ENCODE data around the gene CLEC2A. TPM values are rescaled to one million over a fixed set of nuclear protein-coding genes. Genes with fewer than 3 reads are reported as not detected.
"Not testable (repeated sequence)": the region's sequence is repeated elsewhere in the genome, so short reads cannot be mapped to it uniquely, and the experiment has no call there.

The CLEC2A gene
- total RNA-seq, 1 experiment from 2014 or later = not detected

DNA sequence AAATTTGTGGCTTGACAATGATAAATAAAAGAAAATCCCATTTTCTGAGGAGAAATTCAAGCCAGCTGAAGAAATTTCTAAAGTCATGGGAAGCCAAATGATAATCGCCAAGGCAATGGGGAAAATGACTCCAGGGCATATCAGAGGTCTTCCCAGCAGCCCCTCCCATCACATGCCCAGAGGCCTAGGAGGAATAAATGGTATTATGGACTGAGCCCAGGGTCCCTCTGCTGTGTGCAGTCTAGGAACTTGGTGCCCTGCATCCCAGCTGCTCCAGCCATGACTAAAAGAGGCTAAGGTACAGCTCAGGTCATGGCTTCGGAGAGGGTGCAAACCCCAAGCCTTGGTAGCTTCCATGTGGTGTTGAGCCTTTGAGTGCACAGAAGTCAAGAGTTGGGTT is 43.4 kb upstream of the CLEC2A start:
- H3K79me2 ChIP-seq (ENCODE audit: low read depth) = no peaks in the 10 kb centered on the region
- no peak for DNase-seq
- H4K20me1 ChIP-seq (ENCODE audit: insufficient read depth) = no peaks in the 10 kb centered on the region
- no peaks in the 10 kb centered on the region for H3K4me1 ChIP-seq (replicated peaks; ENCODE audit: insufficient read depth)
- no peak overlapping the region for H3K4me3 ChIP-seq
- no peak overlapping the region for H3K4me2 ChIP-seq
- no TSS peak for BruUV-seq (replicated peaks)
- H3K27ac ChIP-seq = no peak overlapping the region
- no peaks in the 10 kb centered on the region for H3K9me3 ChIP-seq (ENCODE audit: insufficient read depth, low read depth)
- POLR2A ChIA-PET (ENCODE audit: unreplicated experiment) = no interaction called here
- H3F3A ChIP-seq (ENCODE audit: insufficient read depth, low read depth) = no peaks in the 10 kb centered on the region
- CTCF ChIA-PET = no interaction called here
- H3K9me2 ChIP-seq (ENCODE audit: insufficient read depth) = no peaks in the 10 kb centered on the region
- intact Hi-C loops (cut with micrococcal nuclease; ENCODE audit: unreplicated experiment) = no loop called here
- no peak for TF ChIP-seq EZH2 (IDR thresholded peaks at IDR 0.05; ENCODE audit: low read depth)
- TF ChIP-seq, protein P1, sequence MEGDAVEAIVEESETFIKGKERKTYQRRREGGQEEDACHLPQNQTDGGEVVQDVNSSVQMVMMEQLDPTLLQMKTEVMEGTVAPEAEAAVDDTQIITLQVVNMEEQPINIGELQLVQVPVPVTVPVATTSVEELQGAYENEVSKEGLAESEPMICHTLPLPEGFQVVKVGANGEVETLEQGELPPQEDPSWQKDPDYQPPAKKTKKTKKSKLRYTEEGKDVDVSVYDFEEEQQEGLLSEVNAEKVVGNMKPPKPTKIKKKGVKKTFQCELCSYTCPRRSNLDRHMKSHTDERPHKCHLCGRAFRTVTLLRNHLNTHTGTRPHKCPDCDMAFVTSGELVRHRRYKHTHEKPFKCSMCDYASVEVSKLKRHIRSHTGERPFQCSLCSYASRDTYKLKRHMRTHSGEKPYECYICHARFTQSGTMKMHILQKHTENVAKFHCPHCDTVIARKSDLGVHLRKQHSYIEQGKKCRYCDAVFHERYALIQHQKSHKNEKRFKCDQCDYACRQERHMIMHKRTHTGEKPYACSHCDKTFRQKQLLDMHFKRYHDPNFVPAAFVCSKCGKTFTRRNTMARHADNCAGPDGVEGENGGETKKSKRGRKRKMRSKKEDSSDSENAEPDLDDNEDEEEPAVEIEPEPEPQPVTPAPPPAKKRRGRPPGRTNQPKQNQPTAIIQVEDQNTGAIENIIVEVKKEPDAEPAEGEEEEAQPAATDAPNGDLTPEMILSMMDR (conservative IDR thresholded peaks at IDR 0.05) = no peak
- H3K27me3 ChIP-seq (ENCODE audit: insufficient read depth, low read depth) = no peaks in the 10 kb centered on the region
- no peaks in the 10 kb centered on the region for H3K36me3 ChIP-seq (ENCODE audit: low read depth)
- H2AFZ ChIP-seq = no peak overlapping the region

DNA sequence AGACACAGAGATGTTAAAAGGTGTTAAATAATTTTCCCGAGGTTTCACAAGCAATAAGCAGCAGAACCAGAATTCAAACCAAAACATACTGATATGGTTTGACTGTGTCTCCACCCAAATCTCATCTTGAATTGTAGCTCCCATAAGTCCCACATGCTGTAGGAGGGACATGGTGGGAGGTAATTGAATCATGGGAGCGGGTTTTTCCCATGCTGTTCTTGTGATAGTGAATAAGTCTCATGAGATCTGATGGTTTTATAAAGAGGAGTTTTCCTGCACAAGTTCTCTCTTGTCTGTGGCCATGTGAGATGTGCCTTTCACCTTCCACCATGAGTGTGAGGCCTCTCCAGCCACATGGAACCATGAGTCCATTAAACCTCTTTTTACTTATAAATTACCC is 42.6 kb upstream of the CLEC2A start:
- H2AFZ ChIP-seq; H3K27ac ChIP-seq; H3F3A ChIP-seq (ENCODE audit: insufficient read depth, low read depth); H3K4me3 ChIP-seq; H3K79me2 ChIP-seq (ENCODE audit: low read depth); H4K20me1 ChIP-seq (ENCODE audit: insufficient read depth); H3K4me2 ChIP-seq; H3K27me3 ChIP-seq (ENCODE audit: insufficient read depth, low read depth); H3K9me3 ChIP-seq (ENCODE audit: insufficient read depth, low read depth); CTCF ChIA-PET; POLR2A ChIA-PET (ENCODE audit: unreplicated experiment); intact Hi-C loops (cut with micrococcal nuclease; ENCODE audit: unreplicated experiment); H3K36me3 ChIP-seq (ENCODE audit: low read depth); DNase-seq; H3K9me2 ChIP-seq (ENCODE audit: insufficient read depth); H3K4me1 ChIP-seq (replicated peaks; ENCODE audit: insufficient read depth); BruUV-seq (replicated peaks): not testable (repeated sequence)

DNA sequence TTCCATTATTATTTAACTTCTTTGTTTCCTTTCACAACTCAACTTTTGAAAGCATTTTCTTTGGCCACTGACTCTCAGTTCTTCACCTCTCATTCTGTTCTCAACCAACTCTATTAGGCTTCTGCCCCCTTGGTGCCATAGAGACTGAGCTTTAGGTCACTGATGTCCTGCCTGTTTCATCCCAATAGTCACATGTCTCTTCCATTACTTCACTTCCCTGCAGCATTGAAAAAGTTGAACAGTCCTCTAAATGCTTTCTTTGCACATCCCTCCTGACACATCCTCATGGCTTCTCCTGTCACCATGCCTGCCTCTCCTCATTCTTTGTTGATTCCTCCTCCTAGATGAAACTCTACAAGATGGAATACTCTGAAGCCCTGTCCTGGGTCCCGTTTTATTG is 41.8 kb upstream of the CLEC2A start:
- Histone ChIP-seq H2AFZ (no peak overlapping the region), H3K4me2 (no peak overlapping the region), H3K79me2 (ENCODE audit: low read depth) (no peaks in the 10 kb centered on the region), H3K36me3 (ENCODE audit: low read depth) (no peaks in the 10 kb centered on the region), H3K27ac (no peak overlapping the region), H3K4me1 (replicated peaks; ENCODE audit: insufficient read depth) (no peaks in the 10 kb centered on the region), H3K9me3 (ENCODE audit: insufficient read depth, low read depth) (no peaks in the 10 kb centered on the region), H3K27me3 (ENCODE audit: insufficient read depth, low read depth) (no peaks in the 10 kb centered on the region), H3K9me2 (ENCODE audit: insufficient read depth) (no peaks in the 10 kb centered on the region), H4K20me1 (ENCODE audit: insufficient read depth) (no peaks in the 10 kb centered on the region), H3K4me3 (no peak overlapping the region), H3F3A (ENCODE audit: insufficient read depth, low read depth) (no peaks in the 10 kb centered on the region)
- BruUV-seq (replicated peaks) = no TSS peak
- CTCF ChIA-PET = no interaction called here
- intact Hi-C loops (cut with micrococcal nuclease; ENCODE audit: unreplicated experiment) = no loop called here
- no peak for DNase-seq
- POLR2A ChIA-PET (ENCODE audit: unreplicated experiment) = no interaction called here
- no peak for TF ChIP-seq EZH2 (IDR thresholded peaks at IDR 0.05; ENCODE audit: low read depth)

DNA sequence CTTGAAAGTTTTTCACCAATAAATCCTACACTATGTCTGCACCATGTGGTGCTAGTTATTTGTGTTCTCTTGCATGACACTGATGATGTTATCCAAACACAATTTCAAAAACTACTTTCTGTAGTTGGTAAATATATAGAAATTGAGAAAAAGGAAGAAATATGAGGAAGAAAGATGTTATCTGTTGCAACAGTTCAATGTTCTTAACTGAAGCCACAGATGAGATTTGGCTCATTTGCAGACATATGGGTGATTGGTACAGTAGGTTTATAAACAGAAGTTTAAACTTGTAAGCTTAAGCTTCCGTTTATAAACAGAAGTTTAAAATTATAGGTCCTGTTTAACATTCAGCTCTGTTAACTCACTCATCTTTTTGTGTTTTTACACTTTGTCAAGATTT is 39.0 kb upstream of the CLEC2A start, which contains the start of gene CLEC12A:
CLEC12A (plus strand) TSS at position 229 of the 400 bp plus-strand sequence. CDS start 188 bp downstream, outside the sequence.
- Histone ChIP-seq H3K79me2 (ENCODE audit: low read depth) (no peaks in the 10 kb centered on the region), H3K27me3 (ENCODE audit: insufficient read depth, low read depth) (no peaks in the 10 kb centered on the region), H3K36me3 (ENCODE audit: low read depth) (no peaks in the 10 kb centered on the region), H3K4me1 (replicated peaks; ENCODE audit: insufficient read depth) (no peaks in the 10 kb centered on the region), H4K20me1 (ENCODE audit: insufficient read depth) (no peaks in the 10 kb centered on the region), H3K4me2 (no peak within 1 kb of the TSS), H3K9me3 (ENCODE audit: insufficient read depth, low read depth) (no peaks in the 10 kb centered on the region), H3F3A (ENCODE audit: insufficient read depth, low read depth) (no peaks in the 10 kb centered on the region), H3K4me3 (no peak within 1 kb of the TSS), H3K27ac (no peak within 1 kb of the TSS), H3K9me2 (ENCODE audit: insufficient read depth) (no peaks in the 10 kb centered on the region), H2AFZ (no peak within 1 kb of the TSS)
- TF ChIP-seq EZH2 (IDR thresholded peaks at IDR 0.05; ENCODE audit: low read depth) = no peak
- TF ChIP-seq, protein P1 (conservative IDR thresholded peaks at IDR 0.05) = no peak
- intact Hi-C loops (cut with micrococcal nuclease; ENCODE audit: unreplicated experiment) = no loop called here
- no peak for DNase-seq
- CTCF ChIA-PET = no interaction called here
- no TSS peak for BruUV-seq (replicated peaks)
- POLR2A ChIA-PET (ENCODE audit: unreplicated experiment) = no interaction called here
